ENCODE results near the gene NRDC.

DNA sequence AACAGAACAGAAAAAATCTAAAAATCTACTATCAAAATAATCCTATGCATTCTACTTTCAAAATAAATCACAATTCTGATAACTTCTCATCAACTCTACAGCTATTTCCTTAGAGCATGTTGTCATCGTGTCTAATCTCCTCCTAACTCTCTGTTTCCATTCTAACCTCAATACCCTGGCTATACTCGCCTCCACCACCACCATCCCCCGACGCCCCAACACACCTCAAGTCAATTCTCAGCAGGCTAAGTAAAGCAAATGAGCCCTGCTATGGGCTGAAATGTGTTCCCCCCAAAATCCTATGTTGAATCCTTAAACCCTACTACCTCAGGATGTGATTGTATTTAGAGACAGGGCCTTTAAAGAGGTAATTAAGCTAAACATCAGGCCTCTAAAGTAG is 34.6 kb downstream of the NRDC start:
- TF ChIP-seq, protein P1, sequence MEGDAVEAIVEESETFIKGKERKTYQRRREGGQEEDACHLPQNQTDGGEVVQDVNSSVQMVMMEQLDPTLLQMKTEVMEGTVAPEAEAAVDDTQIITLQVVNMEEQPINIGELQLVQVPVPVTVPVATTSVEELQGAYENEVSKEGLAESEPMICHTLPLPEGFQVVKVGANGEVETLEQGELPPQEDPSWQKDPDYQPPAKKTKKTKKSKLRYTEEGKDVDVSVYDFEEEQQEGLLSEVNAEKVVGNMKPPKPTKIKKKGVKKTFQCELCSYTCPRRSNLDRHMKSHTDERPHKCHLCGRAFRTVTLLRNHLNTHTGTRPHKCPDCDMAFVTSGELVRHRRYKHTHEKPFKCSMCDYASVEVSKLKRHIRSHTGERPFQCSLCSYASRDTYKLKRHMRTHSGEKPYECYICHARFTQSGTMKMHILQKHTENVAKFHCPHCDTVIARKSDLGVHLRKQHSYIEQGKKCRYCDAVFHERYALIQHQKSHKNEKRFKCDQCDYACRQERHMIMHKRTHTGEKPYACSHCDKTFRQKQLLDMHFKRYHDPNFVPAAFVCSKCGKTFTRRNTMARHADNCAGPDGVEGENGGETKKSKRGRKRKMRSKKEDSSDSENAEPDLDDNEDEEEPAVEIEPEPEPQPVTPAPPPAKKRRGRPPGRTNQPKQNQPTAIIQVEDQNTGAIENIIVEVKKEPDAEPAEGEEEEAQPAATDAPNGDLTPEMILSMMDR (IDR thresholded peaks at IDR 0.05), result no peak
- TF ChIP-seq POLR2A (IDR thresholded peaks at IDR 0.05; ENCODE audit: low read depth), result no peak
